Cardiac fibroblast (primary cell): ENCODE results near the gene CINP.

Experiments used
- DNase-seq, 2 donors: peaks; one replicate each; pipeline versions ENCODE4 v3.0.0 to v3.0.0-alpha.2; 2010; ENCODE audit warnings: low read depth in 2 of 2
- H3K4me3 ChIP-seq, 2 donors: replicated peaks in 1 of 2; 1 replicate in 1 of 2; 2 replicates in 1 of 2; pipeline ENCODE4 v1.5.1; 2011; ENCODE audit warnings: low read depth in 2 of 2, low read length in 2 of 2, mild to moderate bottlenecking in 2 of 2, moderate library complexity in 1 of 2
- TF ChIP-seq, protein P1 (sequence below): IDR thresholded peaks from one replicate; pipeline ENCODE4 v1.5.1; 2011; ENCODE audit warnings: low read depth, mild to moderate bottlenecking, low read length, inconsistent platforms

CINP gene

DNA sequence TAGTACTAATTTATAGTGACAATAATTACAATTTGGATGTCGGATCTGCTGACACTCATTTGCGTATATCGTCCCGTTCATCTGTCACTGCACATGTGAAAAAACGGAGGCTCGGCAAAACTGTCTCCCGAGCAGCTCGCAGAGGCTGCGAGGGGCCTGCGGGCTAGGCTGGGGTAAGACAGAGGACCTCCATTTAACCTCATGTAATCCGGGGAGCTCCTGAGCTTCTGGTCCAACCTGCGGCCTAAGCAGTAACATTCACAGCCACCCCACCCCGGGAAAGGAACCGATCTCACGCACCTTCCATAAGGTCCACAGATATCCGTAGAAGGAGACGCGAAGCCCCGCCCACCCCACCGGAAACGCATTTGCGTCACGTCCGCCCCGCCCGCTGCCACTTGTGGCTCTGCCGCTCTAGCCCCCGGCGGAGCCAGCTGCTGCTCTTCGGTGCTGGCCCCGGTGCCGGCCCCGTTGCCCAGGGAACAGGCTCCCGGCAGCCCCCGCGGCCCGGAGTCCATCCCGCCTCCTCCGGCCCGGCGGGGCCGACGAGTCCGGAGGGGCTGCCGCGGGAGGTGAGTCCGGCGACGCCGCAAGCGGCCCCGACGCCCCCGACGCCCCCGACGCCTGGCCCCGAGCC is at the start of gene CINP, which contains the start of gene TECPR2:
TSS of gene CINP (minus strand) at position 346 of the 637 bp plus-strand sequence. CDS start at position 307, 39 bp downstream.
TSS of gene TECPR2 (plus strand) at position 397 of the 637 bp plus-strand sequence. CDS start 13,781 bp downstream, outside the sequence.
- peak within 1 kb of the TSS; percentile 77 to 86 for H3K4me3 ChIP-seq
- TF ChIP-seq, protein P1, sequence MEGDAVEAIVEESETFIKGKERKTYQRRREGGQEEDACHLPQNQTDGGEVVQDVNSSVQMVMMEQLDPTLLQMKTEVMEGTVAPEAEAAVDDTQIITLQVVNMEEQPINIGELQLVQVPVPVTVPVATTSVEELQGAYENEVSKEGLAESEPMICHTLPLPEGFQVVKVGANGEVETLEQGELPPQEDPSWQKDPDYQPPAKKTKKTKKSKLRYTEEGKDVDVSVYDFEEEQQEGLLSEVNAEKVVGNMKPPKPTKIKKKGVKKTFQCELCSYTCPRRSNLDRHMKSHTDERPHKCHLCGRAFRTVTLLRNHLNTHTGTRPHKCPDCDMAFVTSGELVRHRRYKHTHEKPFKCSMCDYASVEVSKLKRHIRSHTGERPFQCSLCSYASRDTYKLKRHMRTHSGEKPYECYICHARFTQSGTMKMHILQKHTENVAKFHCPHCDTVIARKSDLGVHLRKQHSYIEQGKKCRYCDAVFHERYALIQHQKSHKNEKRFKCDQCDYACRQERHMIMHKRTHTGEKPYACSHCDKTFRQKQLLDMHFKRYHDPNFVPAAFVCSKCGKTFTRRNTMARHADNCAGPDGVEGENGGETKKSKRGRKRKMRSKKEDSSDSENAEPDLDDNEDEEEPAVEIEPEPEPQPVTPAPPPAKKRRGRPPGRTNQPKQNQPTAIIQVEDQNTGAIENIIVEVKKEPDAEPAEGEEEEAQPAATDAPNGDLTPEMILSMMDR, result no peak
- DNase-seq, result peak; percentile 94 to 97

- TF ChIP-seq, protein P1, result no peak
- no peak overlapping the region for H3K4me3 ChIP-seq
- no peak for DNase-seq
These were observed 46.0 kb upstream of the CINP start for GRCh38 chr14:102408724-102409123.

- no peak for DNase-seq
- TF ChIP-seq, protein P1, result no peak
- H3K4me3 ChIP-seq, result no peak overlapping the region
These were observed 44.6 kb upstream of the CINP start for GRCh38 chr14:102407258-102407657.

- DNase-seq, result no peak
- H3K4me3 ChIP-seq, result no peak overlapping the region
- TF ChIP-seq, protein P1, result no peak
These were observed 40.3 kb upstream of the CINP start for GRCh38 chr14:102403028-102403427.

- DNase-seq, result no peak
- no peak overlapping the region for H3K4me3 ChIP-seq
- TF ChIP-seq, protein P1, result no peak
These were observed 33.8 kb upstream of the CINP start for GRCh38 chr14:102396521-102396920.

DNA sequence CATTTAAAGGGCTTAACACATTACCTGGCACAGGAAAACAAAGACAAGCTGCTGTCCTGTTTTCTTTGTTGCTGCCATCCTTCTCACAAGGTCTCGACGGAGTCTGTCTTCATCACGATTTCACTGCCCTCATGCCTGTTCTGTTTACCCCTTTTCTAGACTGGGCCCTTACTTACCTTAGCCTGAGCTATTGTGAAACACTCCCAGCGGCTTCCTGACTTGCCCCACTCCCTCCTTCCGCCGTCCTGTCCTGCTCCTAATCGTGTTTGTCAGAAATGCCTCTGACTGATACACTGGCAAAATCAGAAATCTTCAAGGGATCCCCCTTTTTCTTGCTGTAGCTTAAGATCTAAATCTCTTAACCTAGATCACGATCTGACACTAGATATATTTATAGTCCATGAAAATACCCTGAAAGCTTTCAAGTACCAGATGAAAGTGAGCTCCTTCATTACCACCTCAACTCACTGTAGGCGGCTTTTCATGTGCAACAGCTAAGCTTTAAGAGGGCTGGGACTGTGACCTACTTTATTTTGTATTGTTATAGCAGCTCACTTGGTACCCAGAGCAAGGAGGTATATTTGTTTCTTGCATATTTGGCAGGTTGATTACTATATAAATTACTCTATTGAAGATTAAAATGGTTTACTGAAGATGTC is 32.2 kb upstream of the CINP start:
- no peak for DNase-seq
- TF ChIP-seq, protein P1, result no peak
- no peak overlapping the region for H3K4me3 ChIP-seq
